ENCODE data around the gene TADA3.

- TF ChIP-seq MAX (CRISPR knock-in tag; IDR thresholded peaks at IDR 0.05) (no peak), CBFB (CRISPR knock-in tag; IDR thresholded peaks at IDR 0.05; ENCODE audit: low read depth) (no peak), ZNF232 (CRISPR knock-in tag; IDR thresholded peaks at IDR 0.05) (no peak), ZNF416 (CRISPR knock-in tag; IDR thresholded peaks at IDR 0.05) (no peak), ETV6 (CRISPR knock-in tag; IDR thresholded peaks at IDR 0.05) (no peak)
- TF ChIP-seq, protein P1, sequence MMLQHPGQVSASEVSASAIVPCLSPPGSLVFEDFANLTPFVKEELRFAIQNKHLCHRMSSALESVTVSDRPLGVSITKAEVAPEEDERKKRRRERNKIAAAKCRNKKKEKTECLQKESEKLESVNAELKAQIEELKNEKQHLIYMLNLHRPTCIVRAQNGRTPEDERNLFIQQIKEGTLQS (CRISPR knock-in tag; conservative IDR thresholded peaks at IDR 0.05): no peak
- TF ChIP-seq, protein P2, sequence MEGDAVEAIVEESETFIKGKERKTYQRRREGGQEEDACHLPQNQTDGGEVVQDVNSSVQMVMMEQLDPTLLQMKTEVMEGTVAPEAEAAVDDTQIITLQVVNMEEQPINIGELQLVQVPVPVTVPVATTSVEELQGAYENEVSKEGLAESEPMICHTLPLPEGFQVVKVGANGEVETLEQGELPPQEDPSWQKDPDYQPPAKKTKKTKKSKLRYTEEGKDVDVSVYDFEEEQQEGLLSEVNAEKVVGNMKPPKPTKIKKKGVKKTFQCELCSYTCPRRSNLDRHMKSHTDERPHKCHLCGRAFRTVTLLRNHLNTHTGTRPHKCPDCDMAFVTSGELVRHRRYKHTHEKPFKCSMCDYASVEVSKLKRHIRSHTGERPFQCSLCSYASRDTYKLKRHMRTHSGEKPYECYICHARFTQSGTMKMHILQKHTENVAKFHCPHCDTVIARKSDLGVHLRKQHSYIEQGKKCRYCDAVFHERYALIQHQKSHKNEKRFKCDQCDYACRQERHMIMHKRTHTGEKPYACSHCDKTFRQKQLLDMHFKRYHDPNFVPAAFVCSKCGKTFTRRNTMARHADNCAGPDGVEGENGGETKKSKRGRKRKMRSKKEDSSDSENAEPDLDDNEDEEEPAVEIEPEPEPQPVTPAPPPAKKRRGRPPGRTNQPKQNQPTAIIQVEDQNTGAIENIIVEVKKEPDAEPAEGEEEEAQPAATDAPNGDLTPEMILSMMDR (IDR thresholded peaks at IDR 0.05): no peak
- TF ChIP-seq, protein P3, sequence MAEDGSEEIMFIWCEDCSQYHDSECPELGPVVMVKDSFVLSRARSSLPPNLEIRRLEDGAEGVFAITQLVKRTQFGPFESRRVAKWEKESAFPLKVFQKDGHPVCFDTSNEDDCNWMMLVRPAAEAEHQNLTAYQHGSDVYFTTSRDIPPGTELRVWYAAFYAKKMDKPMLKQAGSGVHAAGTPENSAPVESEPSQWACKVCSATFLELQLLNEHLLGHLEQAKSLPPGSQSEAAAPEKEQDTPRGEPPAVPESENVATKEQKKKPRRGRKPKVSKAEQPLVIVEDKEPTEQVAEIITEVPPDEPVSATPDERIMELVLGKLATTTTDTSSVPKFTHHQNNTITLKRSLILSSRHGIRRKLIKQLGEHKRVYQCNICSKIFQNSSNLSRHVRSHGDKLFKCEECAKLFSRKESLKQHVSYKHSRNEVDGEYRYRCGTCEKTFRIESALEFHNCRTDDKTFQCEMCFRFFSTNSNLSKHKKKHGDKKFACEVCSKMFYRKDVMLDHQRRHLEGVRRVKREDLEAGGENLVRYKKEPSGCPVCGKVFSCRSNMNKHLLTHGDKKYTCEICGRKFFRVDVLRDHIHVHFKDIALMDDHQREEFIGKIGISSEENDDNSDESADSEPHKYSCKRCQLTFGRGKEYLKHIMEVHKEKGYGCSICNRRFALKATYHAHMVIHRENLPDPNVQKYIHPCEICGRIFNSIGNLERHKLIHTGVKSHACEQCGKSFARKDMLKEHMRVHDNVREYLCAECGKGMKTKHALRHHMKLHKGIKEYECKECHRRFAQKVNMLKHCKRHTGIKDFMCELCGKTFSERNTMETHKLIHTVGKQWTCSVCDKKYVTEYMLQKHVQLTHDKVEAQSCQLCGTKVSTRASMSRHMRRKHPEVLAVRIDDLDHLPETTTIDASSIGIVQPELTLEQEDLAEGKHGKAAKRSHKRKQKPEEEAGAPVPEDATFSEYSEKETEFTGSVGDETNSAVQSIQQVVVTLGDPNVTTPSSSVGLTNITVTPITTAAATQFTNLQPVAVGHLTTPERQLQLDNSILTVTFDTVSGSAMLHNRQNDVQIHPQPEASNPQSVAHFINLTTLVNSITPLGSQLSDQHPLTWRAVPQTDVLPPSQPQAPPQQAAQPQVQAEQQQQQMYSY (CRISPR knock-in tag; IDR thresholded peaks at IDR 0.05): no peak
- TF ChIP-seq, protein P4, sequence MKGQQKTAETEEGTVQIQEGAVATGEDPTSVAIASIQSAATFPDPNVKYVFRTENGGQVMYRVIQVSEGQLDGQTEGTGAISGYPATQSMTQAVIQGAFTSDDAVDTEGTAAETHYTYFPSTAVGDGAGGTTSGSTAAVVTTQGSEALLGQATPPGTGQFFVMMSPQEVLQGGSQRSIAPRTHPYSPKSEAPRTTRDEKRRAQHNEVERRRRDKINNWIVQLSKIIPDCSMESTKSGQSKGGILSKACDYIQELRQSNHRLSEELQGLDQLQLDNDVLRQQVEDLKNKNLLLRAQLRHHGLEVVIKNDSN (CRISPR knock-in tag; IDR thresholded peaks at IDR 0.05): no peak
Measured at GRCh38 chr3:9745521-9745920, 46.8 kb downstream of the TADA3 start.
